Uterus (tissue), 2 donors: ENCODE data around the gene PSG7.
"Not testable (repeated sequence)": the region's sequence is repeated elsewhere in the genome, so short reads cannot be mapped to it uniquely, and the experiment has no call there.

ENCODE experiments used
- POLR2A ChIP-seq, 2 donors: fragments of 450-650 bp; IDR thresholded peaks; one replicate each; pipeline ENCODE4 v1.6.1; 2016; ENCODE audit warnings: antibody characterized with exemption in 2 of 2, mild to moderate bottlenecking in 1 of 2, moderate library complexity in 1 of 2
- TF ChIP-seq, protein P1 (sequence below), 4 experiments: fragments of 200-600 bp in 2 of 4; fragments of 450-650 bp in 2 of 4; sonication (generic) in 2 of 4; IDR thresholded peaks; one replicate each; pipeline ENCODE4 v1.5.1; 2016 to 2019; ENCODE audit warnings: antibody characterized with exemption in 4 of 4, mild to moderate bottlenecking in 2 of 4, moderate library complexity in 1 of 4

DNA sequence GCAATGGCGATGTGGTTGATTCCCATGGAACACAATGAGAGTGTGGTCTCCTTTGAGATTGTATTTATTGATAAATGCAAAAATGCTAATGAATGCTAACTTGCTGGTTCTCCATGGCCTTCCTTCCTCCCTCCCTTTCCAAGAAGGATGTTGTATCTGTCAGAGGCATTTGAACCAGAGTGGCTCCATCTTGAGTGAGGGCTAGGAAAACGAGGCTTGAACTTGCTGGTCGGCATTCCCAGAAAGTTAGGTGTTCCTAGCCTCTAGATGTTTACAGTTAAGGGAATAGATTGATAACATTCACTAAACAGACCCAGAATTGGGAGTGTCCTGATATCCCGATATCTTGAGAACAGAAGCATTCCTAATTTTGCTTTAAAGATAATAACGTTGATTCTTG, 34.4 kb upstream of the PSG7 start:
- TF ChIP-seq, protein P1, sequence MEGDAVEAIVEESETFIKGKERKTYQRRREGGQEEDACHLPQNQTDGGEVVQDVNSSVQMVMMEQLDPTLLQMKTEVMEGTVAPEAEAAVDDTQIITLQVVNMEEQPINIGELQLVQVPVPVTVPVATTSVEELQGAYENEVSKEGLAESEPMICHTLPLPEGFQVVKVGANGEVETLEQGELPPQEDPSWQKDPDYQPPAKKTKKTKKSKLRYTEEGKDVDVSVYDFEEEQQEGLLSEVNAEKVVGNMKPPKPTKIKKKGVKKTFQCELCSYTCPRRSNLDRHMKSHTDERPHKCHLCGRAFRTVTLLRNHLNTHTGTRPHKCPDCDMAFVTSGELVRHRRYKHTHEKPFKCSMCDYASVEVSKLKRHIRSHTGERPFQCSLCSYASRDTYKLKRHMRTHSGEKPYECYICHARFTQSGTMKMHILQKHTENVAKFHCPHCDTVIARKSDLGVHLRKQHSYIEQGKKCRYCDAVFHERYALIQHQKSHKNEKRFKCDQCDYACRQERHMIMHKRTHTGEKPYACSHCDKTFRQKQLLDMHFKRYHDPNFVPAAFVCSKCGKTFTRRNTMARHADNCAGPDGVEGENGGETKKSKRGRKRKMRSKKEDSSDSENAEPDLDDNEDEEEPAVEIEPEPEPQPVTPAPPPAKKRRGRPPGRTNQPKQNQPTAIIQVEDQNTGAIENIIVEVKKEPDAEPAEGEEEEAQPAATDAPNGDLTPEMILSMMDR (IDR thresholded peaks at IDR 0.05), result not testable (repeated sequence)
- not testable (repeated sequence) for TF ChIP-seq POLR2A (IDR thresholded peaks at IDR 0.05)
